ENCODE data around the gene TIRAP. TPM values are rescaled to one million over a fixed set of nuclear protein-coding genes. Genes with fewer than 3 reads are reported as not detected.
A peak's percentile ranks its signal among the peaks of the same experiment; 100 is the strongest.
"Not testable (repeated sequence)": the region's sequence is repeated elsewhere in the genome, so short reads cannot be mapped to it uniquely, and the experiment has no call there.

The TIRAP gene
- total and polyA plus RNA-seq, 4 donors = 4.2 to 17.3 (median 8.1) TPM

GRCh38 chr11:126305699-126306098 lies 22.8 kb downstream of the TIRAP start:
- Histone ChIP-seq H3K36me3 (ENCODE audit: control insufficient read depth, insufficient read depth, low read length) (peaks cover 7% of the 10 kb centered on the region), H3K4me3 (ENCODE audit: low read depth, low read length) (no peak overlapping the region), H3K27me3 (ENCODE audit: control insufficient read depth, insufficient read depth, low read length) (no peaks in the 10 kb centered on the region), H3K9me3 (ENCODE audit: control insufficient read depth, insufficient read depth, low read length) (no peaks in the 10 kb centered on the region), H3K27ac (ENCODE audit: low read depth, low read length) (no peak overlapping the region), H3K4me1 (ENCODE audit: control insufficient read depth, insufficient read depth, low read length) (peaks cover 27% of the 10 kb centered on the region)
- no peak for DNase-seq (ENCODE audit: low read depth in 4 of 6, low spot score in 6 of 6)
- WGBS (ENCODE audit: insufficient coverage) = 92% methylated on average over 3 of the region's 4 CpGs

- 0% methylated on average over 1 of the region's 5 CpGs for WGBS (ENCODE audit: insufficient coverage)
Observed at GRCh38 chr11:126307706-126308105, 24.8 kb downstream of the TIRAP start.

GRCh38 chr11:126308271-126308671 lies 25.4 kb downstream of the TIRAP start:
- H3K27me3 ChIP-seq (ENCODE audit: control insufficient read depth, insufficient read depth, low read length) = no peaks in the 10 kb centered on the region
- H3K36me3 ChIP-seq (ENCODE audit: control insufficient read depth, insufficient read depth, low read length) = peaks cover 6% of the 10 kb centered on the region
- 55% methylated on average over 3 of the region's 4 CpGs for whole genome bisulfite sequencing (ENCODE audit: insufficient coverage)
- peak overlapping the region; percentile 35 for H3K27ac ChIP-seq (ENCODE audit: low read depth, low read length)
- peak in 2 of 6 donors; percentile 18 to 68 for DNase-seq (ENCODE audit: low read depth in 4 of 6, low spot score in 6 of 6)
- no peaks in the 10 kb centered on the region for H3K9me3 ChIP-seq (ENCODE audit: control insufficient read depth, insufficient read depth, low read length)
- no peak overlapping the region for H3K4me3 ChIP-seq (ENCODE audit: low read depth, low read length)
- peaks cover 26% of the 10 kb centered on the region for H3K4me1 ChIP-seq (ENCODE audit: control insufficient read depth, insufficient read depth, low read length)

More at GRCh38 chr11:126307706-126308105, 24.8 kb downstream of the TIRAP start:
- peak in 2 of 6 donors; percentile 66 to 79 for DNase-seq (ENCODE audit: low read depth in 4 of 6, low spot score in 6 of 6)
- Histone ChIP-seq H3K36me3 (ENCODE audit: control insufficient read depth, insufficient read depth, low read length) (peaks cover 5% of the 10 kb centered on the region), H3K9me3 (ENCODE audit: control insufficient read depth, insufficient read depth, low read length) (no peaks in the 10 kb centered on the region), H3K4me1 (ENCODE audit: control insufficient read depth, insufficient read depth, low read length) (peaks cover 30% of the 10 kb centered on the region), H3K27ac (ENCODE audit: low read depth, low read length) (peak overlapping the region; percentile 35), H3K4me3 (ENCODE audit: low read depth, low read length) (no peak overlapping the region), H3K27me3 (ENCODE audit: control insufficient read depth, insufficient read depth, low read length) (no peaks in the 10 kb centered on the region)

- H3K4me3 ChIP-seq (ENCODE audit: low read depth, low read length); H3K36me3 ChIP-seq (ENCODE audit: control insufficient read depth, insufficient read depth, low read length); DNase-seq (ENCODE audit: low read depth in 4 of 6, low spot score in 6 of 6); H3K9me3 ChIP-seq (ENCODE audit: control insufficient read depth, insufficient read depth, low read length); H3K27me3 ChIP-seq (ENCODE audit: control insufficient read depth, insufficient read depth, low read length); H3K27ac ChIP-seq (ENCODE audit: low read depth, low read length): not testable (repeated sequence)
- WGBS (ENCODE audit: insufficient coverage) = 90% methylated on average over 4 of the region's 4 CpGs
- peaks cover 23% of the 10 kb centered on the region for H3K4me1 ChIP-seq (ENCODE audit: control insufficient read depth, insufficient read depth, low read length)
Observed at GRCh38 chr11:126308771-126309170, 25.9 kb downstream of the TIRAP start.

- Histone ChIP-seq H3K9me3 (ENCODE audit: control insufficient read depth, insufficient read depth, low read length) (no peaks in the 10 kb centered on the region), H3K36me3 (ENCODE audit: control insufficient read depth, insufficient read depth, low read length) (peaks cover 6% of the 10 kb centered on the region), H3K4me1 (ENCODE audit: control insufficient read depth, insufficient read depth, low read length) (peaks cover 20% of the 10 kb centered on the region), H3K27me3 (ENCODE audit: control insufficient read depth, insufficient read depth, low read length) (no peaks in the 10 kb centered on the region), H3K27ac (ENCODE audit: low read depth, low read length) (no peak overlapping the region), H3K4me3 (ENCODE audit: low read depth, low read length) (no peak overlapping the region)
- peak in 4 of 6 donors; percentile 40 to 91 (median 78) for DNase-seq (ENCODE audit: low read depth in 4 of 6, low spot score in 6 of 6)
- 53% methylated on average over 8 of the region's 12 CpGs for WGBS (ENCODE audit: insufficient coverage)
Observed at GRCh38 chr11:126310200-126310991, 27.5 kb downstream of the TIRAP start.

GRCh38 chr11:126310992-126311310 lies 28.1 kb downstream of the TIRAP start:
- no peaks in the 10 kb centered on the region for H3K9me3 ChIP-seq (ENCODE audit: control insufficient read depth, insufficient read depth, low read length)
- no peak for DNase-seq (ENCODE audit: low read depth in 4 of 6, low spot score in 6 of 6)
- H3K4me3 ChIP-seq (ENCODE audit: low read depth, low read length) = no peak overlapping the region
- H3K27ac ChIP-seq (ENCODE audit: low read depth, low read length) = no peak overlapping the region
- H3K27me3 ChIP-seq (ENCODE audit: control insufficient read depth, insufficient read depth, low read length) = no peaks in the 10 kb centered on the region
- H3K4me1 ChIP-seq (ENCODE audit: control insufficient read depth, insufficient read depth, low read length) = peaks cover 20% of the 10 kb centered on the region
- peaks cover 6% of the 10 kb centered on the region for H3K36me3 ChIP-seq (ENCODE audit: control insufficient read depth, insufficient read depth, low read length)
- 95% methylated on average over 2 of the region's 6 CpGs for WGBS (ENCODE audit: insufficient coverage)

GRCh38 chr11:126311401-126312291 lies 28.8 kb downstream of the TIRAP start:
- peaks cover 16% of the 10 kb centered on the region for H3K4me1 ChIP-seq (ENCODE audit: control insufficient read depth, insufficient read depth, low read length)
- H3K27me3 ChIP-seq (ENCODE audit: control insufficient read depth, insufficient read depth, low read length) = no peaks in the 10 kb centered on the region
- WGBS (ENCODE audit: insufficient coverage) = 98% methylated on average over 10 of the region's 14 CpGs
- DNase-seq (ENCODE audit: low read depth in 4 of 6, low spot score in 6 of 6) = no peak
- no peak overlapping the region for H3K4me3 ChIP-seq (ENCODE audit: low read depth, low read length)
- H3K9me3 ChIP-seq (ENCODE audit: control insufficient read depth, insufficient read depth, low read length) = no peaks in the 10 kb centered on the region
- no peak overlapping the region for H3K27ac ChIP-seq (ENCODE audit: low read depth, low read length)
- H3K36me3 ChIP-seq (ENCODE audit: control insufficient read depth, insufficient read depth, low read length) = peaks cover 6% of the 10 kb centered on the region

GRCh38 chr11:126312961-126313360 lies 30.1 kb downstream of the TIRAP start:
- H3K9me3 ChIP-seq (ENCODE audit: control insufficient read depth, insufficient read depth, low read length) = no peaks in the 10 kb centered on the region
- no peaks in the 10 kb centered on the region for H3K27me3 ChIP-seq (ENCODE audit: control insufficient read depth, insufficient read depth, low read length)
- no peak for DNase-seq (ENCODE audit: low read depth in 4 of 6, low spot score in 6 of 6)
- no peak overlapping the region for H3K27ac ChIP-seq (ENCODE audit: low read depth, low read length)
- 82% methylated on average over 7 of the region's 8 CpGs for WGBS (ENCODE audit: insufficient coverage)
- H3K4me1 ChIP-seq (ENCODE audit: control insufficient read depth, insufficient read depth, low read length) = peaks cover 17% of the 10 kb centered on the region
- no peak overlapping the region for H3K4me3 ChIP-seq (ENCODE audit: low read depth, low read length)
- H3K36me3 ChIP-seq (ENCODE audit: control insufficient read depth, insufficient read depth, low read length) = peaks cover 6% of the 10 kb centered on the region

GRCh38 chr11:126313826-126314225 lies 30.9 kb downstream of the TIRAP start:
- no peak overlapping the region for H3K4me3 ChIP-seq (ENCODE audit: low read depth, low read length)
- no peak overlapping the region for H3K27ac ChIP-seq (ENCODE audit: low read depth, low read length)
- no peaks in the 10 kb centered on the region for H3K9me3 ChIP-seq (ENCODE audit: control insufficient read depth, insufficient read depth, low read length)
- H3K36me3 ChIP-seq (ENCODE audit: control insufficient read depth, insufficient read depth, low read length) = peaks cover 6% of the 10 kb centered on the region
- H3K27me3 ChIP-seq (ENCODE audit: control insufficient read depth, insufficient read depth, low read length) = no peaks in the 10 kb centered on the region
- 100% methylated on average over 1 of the region's 5 CpGs for WGBS (ENCODE audit: insufficient coverage)
- peaks cover 23% of the 10 kb centered on the region for H3K4me1 ChIP-seq (ENCODE audit: control insufficient read depth, insufficient read depth, low read length)
- DNase-seq (ENCODE audit: low read depth in 4 of 6, low spot score in 6 of 6) = no peak

Data from spinal cord (tissue), 10 donors.